ENCODE data around the gene LSM7.
"Not testable (repeated sequence)": the region's sequence is repeated elsewhere in the genome, so short reads cannot be mapped to it uniquely, and the experiment has no call there.

LSM7 gene

GRCh38 chr19:2356036-2356646, 27.8 kb upstream of the LSM7 start:
- no peak overlapping the region for H3K4me3 ChIP-seq (ENCODE audit: low read depth, low read length)
- DNase-seq (ENCODE audit: low read depth) = no peak

GRCh38 chr19:2355168-2356035, 27.0 kb upstream of the LSM7 start:
- no peak for DNase-seq (ENCODE audit: low read depth)
- H3K4me3 ChIP-seq (ENCODE audit: low read depth, low read length) = no peak overlapping the region

GRCh38 chr19:2354670-2355069, 26.3 kb upstream of the LSM7 start:
- H3K4me3 ChIP-seq (ENCODE audit: low read depth, low read length) = no peak overlapping the region
- DNase-seq (ENCODE audit: low read depth) = no peak

- H3K4me3 ChIP-seq (ENCODE audit: low read depth, low read length) = no peak overlapping the region
- DNase-seq (ENCODE audit: low read depth) = no peak
Measured at GRCh38 chr19:2353887-2354592, 25.7 kb upstream of the LSM7 start.

- DNase-seq (ENCODE audit: low read depth) = no peak
- no peak overlapping the region for H3K4me3 ChIP-seq (ENCODE audit: low read depth, low read length)
Measured at GRCh38 chr19:2353159-2353886, 24.9 kb upstream of the LSM7 start.

GRCh38 chr19:2352121-2352520, 23.7 kb upstream of the LSM7 start:
- H3K4me3 ChIP-seq (ENCODE audit: low read depth, low read length) = no peak overlapping the region
- DNase-seq (ENCODE audit: low read depth) = no peak

- no peak for DNase-seq (ENCODE audit: low read depth)
Measured at GRCh38 chr19:2351591-2351990, 23.2 kb upstream of the LSM7 start.

GRCh38 chr19:2350656-2351055, 22.3 kb upstream of the LSM7 start:
- no peak overlapping the region for H3K4me3 ChIP-seq (ENCODE audit: low read depth, low read length)
- no peak for DNase-seq (ENCODE audit: low read depth)

More at GRCh38 chr19:2351591-2351990, 23.2 kb upstream of the LSM7 start:
- no peak overlapping the region for H3K4me3 ChIP-seq (ENCODE audit: low read depth, low read length)

- DNase-seq (ENCODE audit: low read depth); H3K4me3 ChIP-seq (ENCODE audit: low read depth, low read length): not testable (repeated sequence)
Measured at GRCh38 chr19:2349818-2350217, 21.4 kb upstream of the LSM7 start.

- no peak for DNase-seq (ENCODE audit: low read depth)
- no peak overlapping the region for H3K4me3 ChIP-seq (ENCODE audit: low read depth, low read length)
Measured at GRCh38 chr19:2345794-2346663, 17.6 kb upstream of the LSM7 start.

- H3K4me3 ChIP-seq (ENCODE audit: low read depth, low read length) = no peak overlapping the region
- DNase-seq (ENCODE audit: low read depth) = no peak
Measured at GRCh38 chr19:2345076-2345475, 16.7 kb upstream of the LSM7 start.

GRCh38 chr19:2344381-2344870, 16.0 kb upstream of the LSM7 start:
- no peak overlapping the region for H3K4me3 ChIP-seq (ENCODE audit: low read depth, low read length)
- DNase-seq (ENCODE audit: low read depth) = no peak

GRCh38 chr19:2343289-2343982, 15.1 kb upstream of the LSM7 start:
- no peak for DNase-seq (ENCODE audit: low read depth)
- H3K4me3 ChIP-seq (ENCODE audit: low read depth, low read length) = no peak overlapping the region

- DNase-seq (ENCODE audit: low read depth) = no peak
- no peak overlapping the region for H3K4me3 ChIP-seq (ENCODE audit: low read depth, low read length)
Measured at GRCh38 chr19:2342656-2343288, 14.4 kb upstream of the LSM7 start.

- H3K4me3 ChIP-seq (ENCODE audit: low read depth, low read length) = no peak overlapping the region
- no peak for DNase-seq (ENCODE audit: low read depth)
Measured at GRCh38 chr19:2341982-2342381, 13.6 kb upstream of the LSM7 start.

- H3K4me3 ChIP-seq (ENCODE audit: low read depth, low read length) = no peak overlapping the region
Measured at GRCh38 chr19:2341244-2341751, 12.9 kb upstream of the LSM7 start.

GRCh38 chr19:2340496-2341243, 12.3 kb upstream of the LSM7 start:
- DNase-seq (ENCODE audit: low read depth) = no peak

More at GRCh38 chr19:2341244-2341751, 12.9 kb upstream of the LSM7 start:
- no peak for DNase-seq (ENCODE audit: low read depth)

More at GRCh38 chr19:2340496-2341243, 12.3 kb upstream of the LSM7 start:
- no peak overlapping the region for H3K4me3 ChIP-seq (ENCODE audit: low read depth, low read length)

Data from skeletal muscle cell (primary cell).